T-helper 2 cell treated with Interferon-gamma antibody and Interleukin-4, amounts not matched to agents 5 μg/mL and 100 μg/mL, for 36 hours (primary cell): ENCODE results near the gene MIEN1.
"Not testable (repeated sequence)": the region's sequence is repeated elsewhere in the genome, so short reads cannot be mapped to it uniquely, and the experiment has no call there.

ENCODE experiments used
- DNase-seq: peaks from one replicate; pipeline ENCODE4 v3.0.0; 2021; ENCODE audit warnings: low spot score
- H3K27ac Mint-ChIP-seq: one replicate; pipeline ENCODE4 v1.8.0; 2021; ENCODE audit warnings: mild to moderate bottlenecking, mixed read lengths
- H3K27me3 Mint-ChIP-seq: one replicate; pipeline ENCODE4 v1.8.0; 2021; ENCODE audit warnings: low read depth, mixed read lengths
- H3K36me3 Mint-ChIP-seq: one replicate; pipeline ENCODE4 v1.8.0; 2021; ENCODE audit warnings: low read depth, mixed read lengths
- H3K4me1 Mint-ChIP-seq: one replicate; pipeline ENCODE4 v1.8.0; 2021; ENCODE audit warnings: low read depth, mixed read lengths
- H3K4me3 Mint-ChIP-seq: one replicate; pipeline ENCODE4 v1.8.0; 2022; ENCODE audit warnings: mild to moderate bottlenecking, moderate library complexity, mixed read lengths
- H3K9me3 Mint-ChIP-seq: one replicate; pipeline ENCODE4 v1.8.0; 2021; ENCODE audit warnings: mixed read lengths

Gene MIEN1

DNA sequence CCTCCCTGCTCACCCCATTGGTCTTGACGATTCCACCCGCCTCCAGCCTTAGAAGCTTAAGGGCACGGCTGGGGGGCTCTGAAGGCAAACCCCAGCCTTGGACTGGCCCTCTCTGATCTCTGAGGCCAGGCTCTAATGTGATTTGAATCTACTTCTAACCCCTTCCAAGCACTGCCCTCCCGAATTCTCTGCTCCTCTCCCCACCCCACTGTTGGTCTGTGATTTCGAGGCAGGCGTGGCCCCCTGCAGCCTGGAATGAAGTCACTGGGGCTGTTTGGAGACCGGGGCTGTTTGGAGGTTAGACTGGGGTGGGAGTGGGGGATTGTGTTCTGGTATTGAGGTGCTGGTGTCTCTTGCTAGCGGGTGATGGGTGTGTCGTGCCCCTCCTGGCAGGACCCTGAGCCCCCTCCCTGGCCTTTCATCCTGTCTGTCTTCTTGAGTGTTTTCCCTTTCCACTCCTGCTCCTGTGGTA lies 9.6 kb upstream of the MIEN1 start:
- Mint-ChIP-seq H3K27ac (no peak overlapping the region), H3K4me1 (peaks cover 10% of the 10 kb centered on the region), H3K36me3 (no peaks in the 10 kb centered on the region), H3K27me3 (peaks cover 21% of the 10 kb centered on the region), H3K4me3 (no peak overlapping the region), H3K9me3 (no peaks in the 10 kb centered on the region)
- no peak for DNase-seq

DNA sequence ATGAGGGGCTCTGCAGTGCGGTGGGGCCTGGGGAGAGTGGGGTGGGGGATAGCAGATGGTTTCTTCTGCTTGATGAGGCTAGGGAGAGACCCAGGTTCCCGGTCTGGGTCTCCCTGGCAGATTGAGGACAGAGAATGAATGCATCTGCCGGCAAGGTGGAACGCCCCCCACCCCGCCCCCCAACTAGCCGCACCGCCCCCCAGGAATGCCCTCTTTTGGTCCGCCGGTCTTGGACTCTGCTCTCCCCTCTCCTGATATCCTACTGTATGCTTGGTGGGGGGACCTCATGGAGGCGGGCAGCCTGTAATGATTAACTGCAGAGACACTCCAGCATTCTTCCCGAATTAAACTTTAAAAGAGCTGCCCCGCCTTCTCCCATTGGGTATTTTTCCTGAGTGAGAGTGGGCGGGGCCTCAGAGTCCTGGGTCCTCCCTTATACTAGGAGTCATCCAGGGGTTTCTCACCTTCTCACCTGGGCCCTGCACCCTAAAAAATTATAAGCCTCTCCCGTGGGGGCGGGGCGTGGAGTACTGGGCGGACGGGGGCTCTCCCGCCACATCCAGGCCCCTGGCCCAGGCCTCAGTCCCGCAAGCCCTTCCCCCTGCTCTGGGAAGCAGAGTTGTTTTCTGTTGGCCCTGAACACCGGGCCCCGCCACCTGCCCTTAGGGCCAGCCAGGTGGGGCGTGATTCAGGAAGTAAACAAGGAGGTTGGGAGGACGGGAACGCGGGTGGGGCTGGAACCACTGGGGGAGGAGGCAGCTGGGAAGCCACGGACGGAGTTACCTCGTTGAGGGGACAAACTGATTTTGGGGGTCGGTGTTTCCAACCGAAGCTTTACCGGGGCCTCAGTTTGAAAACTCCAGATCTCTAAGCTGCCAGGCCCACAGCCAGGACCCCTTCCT lies 8.9 kb upstream of the MIEN1 start:
- peaks cover 10% of the 10 kb centered on the region for H3K4me1 Mint-ChIP-seq
- H3K9me3 Mint-ChIP-seq: no peaks in the 10 kb centered on the region
- H3K27ac Mint-ChIP-seq: no peak overlapping the region
- H3K36me3 Mint-ChIP-seq: no peaks in the 10 kb centered on the region
- H3K4me3 Mint-ChIP-seq: no peak overlapping the region
- peaks cover 21% of the 10 kb centered on the region for H3K27me3 Mint-ChIP-seq
- no peak for DNase-seq

DNA sequence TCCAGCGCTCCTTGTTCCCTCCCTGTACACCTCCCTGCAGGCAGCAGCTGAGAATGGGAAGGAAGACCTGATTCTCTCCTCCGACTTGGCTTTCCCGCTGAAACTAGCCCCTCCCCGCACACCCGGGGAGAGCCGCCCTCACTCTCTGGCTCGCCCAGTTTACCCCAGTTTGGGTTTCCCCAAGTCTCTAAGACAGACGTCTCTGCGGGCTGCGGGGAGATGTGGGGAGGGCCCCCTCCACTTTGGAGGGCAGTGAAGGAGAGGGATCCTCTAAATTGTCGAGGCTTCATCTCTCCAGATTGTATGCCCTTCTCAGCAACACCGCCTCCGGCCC lies 8.2 kb upstream of the MIEN1 start:
- H3K27me3 Mint-ChIP-seq: peaks cover 25% of the 10 kb centered on the region
- H3K36me3 Mint-ChIP-seq: no peaks in the 10 kb centered on the region
- H3K27ac Mint-ChIP-seq: peak overlapping the region; percentile 52
- H3K9me3 Mint-ChIP-seq: no peaks in the 10 kb centered on the region
- peak overlapping the region; percentile 72 for H3K4me3 Mint-ChIP-seq
- peak; percentile 55 for DNase-seq
- H3K4me1 Mint-ChIP-seq: peaks cover 10% of the 10 kb centered on the region

DNA sequence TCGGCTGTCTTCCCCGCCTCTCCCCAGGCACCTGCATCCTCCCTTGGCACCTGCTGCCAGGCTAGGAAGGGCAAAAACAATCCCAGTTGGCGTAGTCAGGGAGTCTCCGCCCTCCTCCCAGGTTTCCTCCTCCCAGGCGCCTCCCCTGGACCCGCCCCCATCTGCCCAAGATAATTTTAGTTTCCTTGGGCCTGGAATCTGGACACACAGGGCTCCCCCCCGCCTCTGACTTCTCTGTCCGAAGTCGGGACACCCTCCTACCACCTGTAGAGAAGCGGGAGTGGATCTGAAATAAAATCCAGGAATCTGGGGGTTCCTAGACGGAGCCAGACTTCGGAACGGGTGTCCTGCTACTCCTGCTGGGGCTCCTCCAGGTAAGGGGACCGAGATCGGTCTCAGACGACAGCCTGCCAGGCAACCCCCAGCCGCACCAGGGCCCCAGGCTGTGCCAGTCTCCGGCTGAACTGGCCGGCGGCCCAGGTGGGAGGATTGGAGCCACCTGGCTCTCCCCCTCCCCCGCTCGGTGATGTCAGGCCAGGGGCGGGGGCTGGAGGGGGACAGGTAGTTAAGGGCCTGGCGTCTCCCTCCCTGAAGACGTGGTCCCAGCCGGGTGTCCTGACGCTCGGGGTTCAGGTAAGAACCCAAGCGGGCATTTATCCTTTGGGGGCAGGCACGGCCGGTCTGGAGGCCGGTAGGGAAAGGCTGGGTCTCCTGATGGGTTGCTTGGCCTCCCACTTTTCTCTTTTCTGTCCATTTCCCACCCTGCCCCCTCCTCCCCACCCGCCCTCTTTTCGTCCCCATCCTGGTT lies 7.6 kb upstream of the MIEN1 start, which contains the start of gene GRB7:
Gene GRB7 (plus strand): TSS at position 179 of the 808 bp plus-strand sequence. CDS start 4,364 bp downstream, outside the sequence.
- H3K4me1 Mint-ChIP-seq: peaks cover 10% of the 10 kb centered on the region
- peaks cover 22% of the 10 kb centered on the region for H3K27me3 Mint-ChIP-seq
- H3K27ac Mint-ChIP-seq: peak within 1 kb of the TSS; percentile 52
- H3K9me3 Mint-ChIP-seq: no peaks in the 10 kb centered on the region
- H3K36me3 Mint-ChIP-seq: no peaks in the 10 kb centered on the region
- H3K4me3 Mint-ChIP-seq: peak within 1 kb of the TSS; percentile 72
- DNase-seq: no peak

DNA sequence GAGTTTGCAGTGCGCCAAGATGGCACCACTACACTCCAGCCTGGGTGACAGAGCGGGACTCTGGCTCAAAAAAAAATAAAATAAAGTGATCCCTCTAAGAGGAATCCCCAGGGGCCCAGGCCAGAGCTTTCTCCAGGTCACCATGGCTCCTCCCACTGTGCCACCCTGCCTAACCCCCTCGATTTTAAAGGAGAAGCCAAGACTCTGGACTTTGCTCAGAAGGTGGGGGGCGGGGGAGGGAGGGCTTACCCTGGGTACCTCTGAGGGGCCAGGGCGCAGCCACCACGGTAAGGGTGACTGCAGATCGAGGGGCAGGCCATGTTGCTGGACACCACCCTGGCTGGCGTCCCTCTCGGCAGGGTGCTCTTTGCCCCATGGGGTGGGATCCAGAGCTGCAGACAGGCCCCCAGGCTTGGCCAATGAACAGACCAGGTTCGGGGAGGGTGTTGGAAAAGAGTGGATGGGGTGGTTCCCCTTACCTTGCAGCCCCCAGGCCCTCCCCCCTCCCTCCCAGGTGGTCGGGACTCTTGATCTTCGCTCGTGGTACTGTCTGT lies 7.0 kb upstream of the MIEN1 start:
- H3K9me3 Mint-ChIP-seq: no peaks in the 10 kb centered on the region
- H3K4me1 Mint-ChIP-seq: peaks cover 10% of the 10 kb centered on the region
- peaks cover 22% of the 10 kb centered on the region for H3K27me3 Mint-ChIP-seq
- H3K27ac Mint-ChIP-seq: no peak overlapping the region
- DNase-seq: no peak
- no peaks in the 10 kb centered on the region for H3K36me3 Mint-ChIP-seq
- H3K4me3 Mint-ChIP-seq: no peak overlapping the region

DNA sequence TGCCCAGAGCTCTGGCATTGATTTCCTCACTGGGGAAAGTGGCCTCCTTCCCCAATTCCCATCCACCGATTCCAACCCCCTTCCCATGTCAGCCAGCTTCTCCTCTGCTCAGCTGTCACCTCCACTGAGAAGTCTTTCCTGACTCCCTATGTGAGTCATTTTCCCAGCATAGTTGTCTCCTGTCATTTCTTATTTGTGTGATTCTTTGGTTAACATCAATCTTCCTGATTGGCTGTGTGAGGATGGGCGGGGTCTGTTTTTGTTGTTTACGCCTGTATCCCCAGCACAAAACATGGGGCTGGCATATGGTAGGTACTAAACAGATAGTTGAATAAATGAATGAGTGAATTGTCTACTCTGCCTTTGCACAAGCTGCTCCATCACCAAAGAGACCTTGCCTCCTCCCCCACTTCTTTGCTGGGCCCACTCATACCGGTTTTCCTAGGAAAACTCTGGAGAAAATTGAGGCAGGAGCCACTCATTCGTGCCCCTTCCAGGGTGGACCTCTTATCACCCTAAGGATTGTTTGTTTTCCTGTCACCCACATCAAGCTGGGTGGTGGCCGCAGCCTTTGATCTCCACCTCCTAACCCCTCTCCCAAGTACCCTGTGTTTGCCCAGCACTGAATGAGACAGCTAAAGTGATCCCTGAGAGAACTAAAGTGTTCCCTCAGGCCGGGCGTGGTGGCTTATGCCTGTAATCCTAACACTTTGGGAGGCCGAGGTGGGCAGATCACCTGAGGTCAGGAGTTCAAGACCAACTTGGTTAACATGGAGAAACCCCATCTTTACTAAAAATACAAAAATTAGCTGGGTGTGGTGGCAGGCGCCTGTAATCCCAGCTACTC lies 6.2 kb upstream of the MIEN1 start:
- no peak for DNase-seq
- Mint-ChIP-seq H3K4me1 (peaks cover 10% of the 10 kb centered on the region), H3K9me3 (no peaks in the 10 kb centered on the region), H3K36me3 (no peaks in the 10 kb centered on the region), H3K4me3 (no peak overlapping the region), H3K27me3 (peaks cover 22% of the 10 kb centered on the region), H3K27ac (no peak overlapping the region)

DNA sequence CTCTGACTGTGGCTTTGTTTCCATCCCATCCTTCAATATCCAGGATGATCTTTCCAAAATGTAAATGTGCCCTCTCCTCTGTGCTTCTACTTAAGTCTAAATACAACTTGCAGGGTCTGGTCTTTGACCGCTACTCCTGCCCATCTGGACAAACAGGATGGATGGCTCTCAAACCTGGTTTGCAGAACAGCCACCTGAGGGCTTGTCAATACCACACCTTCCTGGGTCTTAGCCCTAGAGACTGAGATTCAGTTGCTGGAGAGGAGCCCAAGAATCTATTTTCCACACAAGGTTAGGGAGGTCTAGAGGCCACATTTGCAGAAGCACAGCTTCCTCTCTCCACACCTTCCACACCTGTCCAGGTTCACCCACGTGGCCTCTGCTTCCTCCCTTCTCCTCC lies 5.5 kb upstream of the MIEN1 start:
- DNase-seq: no peak
- H3K27ac Mint-ChIP-seq: no peak overlapping the region
- peaks cover 10% of the 10 kb centered on the region for H3K4me1 Mint-ChIP-seq
- H3K27me3 Mint-ChIP-seq: peaks cover 22% of the 10 kb centered on the region
- H3K36me3 Mint-ChIP-seq: no peaks in the 10 kb centered on the region
- no peak overlapping the region for H3K4me3 Mint-ChIP-seq
- no peaks in the 10 kb centered on the region for H3K9me3 Mint-ChIP-seq

DNA sequence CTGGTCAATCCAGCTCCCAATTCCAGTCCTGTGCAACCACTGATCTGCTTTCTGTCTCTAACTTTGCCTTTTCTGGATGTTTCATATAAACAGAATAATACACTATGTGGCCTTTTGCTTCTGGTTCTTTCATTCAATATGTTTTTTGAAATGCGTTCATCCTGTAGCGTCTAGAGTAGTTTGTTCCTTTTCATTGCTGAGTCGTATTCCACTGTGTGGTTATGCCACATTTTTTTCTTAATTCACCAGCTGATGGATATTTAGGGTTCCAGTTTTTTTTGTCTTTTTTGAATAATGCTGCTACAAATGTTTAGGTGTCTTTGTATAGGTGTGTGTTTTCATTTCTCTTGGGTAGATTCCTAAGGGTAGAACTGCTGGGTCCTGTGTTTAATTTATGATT lies 2.3 kb upstream of the MIEN1 start:
- Mint-ChIP-seq H3K4me3 (peak overlapping the region; percentile 2), H3K36me3 (peaks cover 17% of the 10 kb centered on the region), H3K27me3 (peaks cover 15% of the 10 kb centered on the region), H3K27ac (no peak overlapping the region), H3K4me1 (peaks cover 8% of the 10 kb centered on the region), H3K9me3 (no peaks in the 10 kb centered on the region)
- no peak for DNase-seq

DNA sequence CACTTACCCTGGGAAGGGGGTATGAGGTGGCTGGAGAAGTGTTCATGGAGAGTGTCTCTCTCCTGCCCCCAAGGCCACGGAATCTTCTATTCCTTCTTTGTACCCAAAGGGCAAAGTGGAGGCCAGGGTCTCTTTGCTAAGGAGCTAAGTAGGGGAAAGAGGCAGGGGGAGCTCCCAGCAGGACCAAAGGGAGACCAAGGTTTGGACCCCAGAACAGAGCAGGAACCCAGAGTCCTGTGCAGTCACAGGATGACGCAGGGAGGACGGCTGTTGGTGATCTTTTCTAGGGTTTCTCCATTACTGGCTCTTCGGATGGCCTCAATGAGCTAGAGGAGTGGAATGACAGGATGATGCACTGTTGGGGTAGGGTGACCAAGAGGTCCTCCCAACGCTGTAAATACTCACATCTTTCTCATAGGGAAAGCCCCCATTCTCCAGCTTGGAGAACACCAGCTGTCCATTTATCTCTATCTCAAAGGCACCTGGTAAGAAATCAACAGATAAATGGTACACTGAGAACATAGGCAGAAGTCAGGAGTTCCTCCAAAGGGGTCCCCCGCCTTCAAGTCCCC lies 966 bp downstream of the MIEN1 start:
- H3K36me3 Mint-ChIP-seq: peaks cover 27% of the 10 kb centered on the region
- H3K27me3 Mint-ChIP-seq: peaks cover 5% of the 10 kb centered on the region
- peak overlapping the region; percentile 91 for H3K27ac Mint-ChIP-seq
- DNase-seq: no peak
- no peaks in the 10 kb centered on the region for H3K9me3 Mint-ChIP-seq
- H3K4me3 Mint-ChIP-seq: peak overlapping the region; percentile 95
- peaks cover 6% of the 10 kb centered on the region for H3K4me1 Mint-ChIP-seq

DNA sequence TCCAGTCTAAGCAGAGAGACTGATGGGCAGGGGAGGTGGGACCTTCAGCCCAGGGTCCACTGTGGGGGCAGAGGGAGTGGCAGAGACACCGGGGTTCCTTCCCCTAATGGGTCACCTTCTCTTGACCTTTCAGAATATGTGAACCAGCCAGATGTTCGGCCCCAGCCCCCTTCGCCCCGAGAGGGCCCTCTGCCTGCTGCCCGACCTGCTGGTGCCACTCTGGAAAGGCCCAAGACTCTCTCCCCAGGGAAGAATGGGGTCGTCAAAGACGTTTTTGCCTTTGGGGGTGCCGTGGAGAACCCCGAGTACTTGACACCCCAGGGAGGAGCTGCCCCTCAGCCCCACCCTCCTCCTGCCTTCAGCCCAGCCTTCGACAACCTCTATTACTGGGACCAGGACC lies 2.8 kb downstream of the MIEN1 start:
- Mint-ChIP-seq H3K9me3 (no peaks in the 10 kb centered on the region), H3K4me3 (no peak overlapping the region), H3K36me3 (peaks cover 27% of the 10 kb centered on the region), H3K27me3 (no peaks in the 10 kb centered on the region), H3K4me1 (peaks cover 9% of the 10 kb centered on the region), H3K27ac (no peak overlapping the region)
- no peak for DNase-seq

DNA sequence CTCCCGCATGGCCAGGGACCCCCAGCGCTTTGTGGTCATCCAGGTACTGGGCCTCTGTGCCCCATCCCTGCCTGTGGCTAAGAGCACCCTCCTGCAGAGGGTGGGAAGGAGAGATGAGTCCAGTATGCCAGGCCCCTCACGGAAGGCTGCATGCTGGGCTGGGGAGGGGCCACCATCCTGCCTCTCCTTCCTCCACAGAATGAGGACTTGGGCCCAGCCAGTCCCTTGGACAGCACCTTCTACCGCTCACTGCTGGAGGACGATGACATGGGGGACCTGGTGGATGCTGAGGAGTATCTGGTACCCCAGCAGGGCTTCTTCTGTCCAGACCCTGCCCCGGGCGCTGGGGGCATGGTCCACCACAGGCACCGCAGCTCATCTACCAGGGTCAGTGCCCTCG lies 3.7 kb downstream of the MIEN1 start:
- H3K27me3 Mint-ChIP-seq: no peaks in the 10 kb centered on the region
- H3K9me3 Mint-ChIP-seq: no peaks in the 10 kb centered on the region
- H3K27ac Mint-ChIP-seq: no peak overlapping the region
- H3K4me1 Mint-ChIP-seq: peaks cover 9% of the 10 kb centered on the region
- no peak for DNase-seq
- peaks cover 27% of the 10 kb centered on the region for H3K36me3 Mint-ChIP-seq
- H3K4me3 Mint-ChIP-seq: no peak overlapping the region

DNA sequence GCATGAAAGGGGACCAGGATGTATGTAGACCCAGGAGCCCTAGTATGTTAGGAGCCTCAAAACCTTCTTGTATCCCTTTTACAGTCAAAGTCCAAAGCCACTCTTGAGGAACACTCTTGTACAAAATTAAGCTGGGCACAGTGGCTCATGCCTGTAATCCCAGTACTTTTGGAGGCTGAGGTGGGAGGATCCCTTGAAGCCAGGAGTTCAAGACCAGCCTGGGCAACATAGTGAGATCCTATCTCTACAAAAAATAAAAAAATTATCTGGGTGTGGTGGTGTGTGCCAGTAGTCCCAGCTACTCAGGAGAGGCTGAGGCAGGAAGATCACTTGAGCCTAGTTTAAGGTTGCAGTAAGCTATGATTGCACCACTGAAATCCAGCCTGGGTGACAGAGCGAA lies 4.4 kb downstream of the MIEN1 start:
- H3K9me3 Mint-ChIP-seq, H3K4me1 Mint-ChIP-seq, DNase-seq, H3K27me3 Mint-ChIP-seq, H3K4me3 Mint-ChIP-seq: not testable (repeated sequence)
- Mint-ChIP-seq H3K36me3 (peaks cover 27% of the 10 kb centered on the region), H3K27ac (peak overlapping the region; percentile 31)

DNA sequence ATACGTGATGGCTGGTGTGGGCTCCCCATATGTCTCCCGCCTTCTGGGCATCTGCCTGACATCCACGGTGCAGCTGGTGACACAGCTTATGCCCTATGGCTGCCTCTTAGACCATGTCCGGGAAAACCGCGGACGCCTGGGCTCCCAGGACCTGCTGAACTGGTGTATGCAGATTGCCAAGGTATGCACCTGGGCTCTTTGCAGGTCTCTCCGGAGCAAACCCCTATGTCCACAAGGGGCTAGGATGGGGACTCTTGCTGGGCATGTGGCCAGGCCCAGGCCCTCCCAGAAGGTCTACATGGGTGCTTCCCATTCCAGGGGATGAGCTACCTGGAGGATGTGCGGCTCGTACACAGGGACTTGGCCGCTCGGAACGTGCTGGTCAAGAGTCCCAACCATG lies 5.6 kb downstream of the MIEN1 start:
- H3K27ac Mint-ChIP-seq: no peak overlapping the region
- DNase-seq: no peak
- H3K9me3 Mint-ChIP-seq: no peaks in the 10 kb centered on the region
- peaks cover 9% of the 10 kb centered on the region for H3K4me1 Mint-ChIP-seq
- H3K36me3 Mint-ChIP-seq: peaks cover 23% of the 10 kb centered on the region
- H3K27me3 Mint-ChIP-seq: no peaks in the 10 kb centered on the region
- H3K4me3 Mint-ChIP-seq: no peak overlapping the region
